OCI-LY1 (cell line): ENCODE measurements around the gene PROSER2.

Experiments
- H2AFZ ChIP-seq: fragments of 200-600 bp; sonication (generic), shearing (Covaris generic); 2 replicates; pipeline ENCODE4 v1.6.0; 2014; ENCODE audit warnings: antibody characterized with exemption, mild to moderate bottlenecking, low read length
- H3F3A ChIP-seq: fragments of 200-600 bp; sonication (generic), shearing (Covaris generic); 2 replicates; pipeline ENCODE4 v1.6.0; 2014; ENCODE audit warnings: mild to moderate bottlenecking, antibody characterized with exemption, low read length, moderate library complexity; ENCODE audit not compliant: insufficient read depth
- H3K27ac ChIP-seq: fragments of 200-600 bp; sonication (generic); 2 replicates; pipeline ENCODE4 v1.5.1; 2014; ENCODE audit warnings: low read length, mixed run types, mild to moderate bottlenecking, low read depth; ENCODE audit not compliant: poor library complexity, severe bottlenecking
- H3K27me3 ChIP-seq: fragments of 200-600 bp; sonication (generic); 2 replicates; pipeline ENCODE4 v1.6.0; 2014; ENCODE audit warnings: antibody characterized with exemption, mild to moderate bottlenecking, low read length, moderate library complexity; ENCODE audit not compliant: insufficient read depth
- H3K36me3 ChIP-seq: fragments of 200-600 bp; sonication (generic); 2 replicates; pipeline ENCODE4 v1.6.1; 2014; ENCODE audit warnings: mild to moderate bottlenecking, antibody characterized with exemption, low read length, moderate library complexity, mixed read lengths; ENCODE audit not compliant: insufficient read depth
- H3K4me1 ChIP-seq: fragments of 200-600 bp; sonication (generic); 2 replicates; pipeline ENCODE4 v1.5.1; 2014; ENCODE audit warnings: mild to moderate bottlenecking, low read length, moderate library complexity; ENCODE audit not compliant: insufficient read depth, severe bottlenecking
- H3K4me2 ChIP-seq: fragments of 200-600 bp; sonication (generic), shearing (Covaris generic); 2 replicates; pipeline ENCODE4 v1.6.1; 2014; ENCODE audit warnings: low read length
- H3K4me3 ChIP-seq: fragments of 200-600 bp; sonication (generic); 2 replicates; pipeline ENCODE4 v1.5.1; 2014; ENCODE audit warnings: low read length, low read depth, mild to moderate bottlenecking, mixed read lengths; ENCODE audit not compliant: poor library complexity, severe bottlenecking
- H3K79me2 ChIP-seq: fragments of 200-600 bp; shearing (Covaris generic); 2 replicates; pipeline ENCODE4 v1.6.1; 2016; ENCODE audit warnings: mixed run types, low read length, mixed read lengths; ENCODE audit not compliant: insufficient read depth
- H3K9ac ChIP-seq: fragments of 200-600 bp; sonication (generic), shearing (Covaris generic); 2 replicates; pipeline ENCODE4 v1.6.1; 2014; ENCODE audit warnings: mild to moderate bottlenecking, low read length, mixed read lengths
- H3K9me2 ChIP-seq: fragments of 200-600 bp; sonication (generic), shearing (Covaris generic); 2 replicates; pipeline ENCODE4 v1.6.1; 2014; ENCODE audit warnings: low read depth, mild to moderate bottlenecking, low read length, mixed read lengths
- H3K9me3 ChIP-seq: fragments of 200-600 bp; shearing (Covaris generic); 2 replicates; pipeline ENCODE4 v1.6.1; 2014; ENCODE audit warnings: low read length, mixed read lengths
- H4K20me1 ChIP-seq: fragments of 200-600 bp; sonication (generic), shearing (Covaris generic); 2 replicates; pipeline ENCODE4 v1.6.0; 2016; ENCODE audit warnings: mild to moderate bottlenecking, low read length; ENCODE audit not compliant: insufficient read depth
- EZH2 ChIP-seq: fragments of 200-600 bp; sonication (generic), shearing (Covaris generic); IDR thresholded peaks from 2 replicates; pipeline ENCODE4 v1.8.0; 2017; ENCODE audit warnings: borderline replicate concordance, mixed run types, mild to moderate bottlenecking, antibody characterized with exemption, low read length, moderate library complexity, mixed read lengths
- TF ChIP-seq, protein P1 (sequence below): fragments of 200-600 bp; sonication (generic), shearing (Covaris generic); IDR thresholded peaks from 2 replicates; pipeline ENCODE4 v1.5.1; 2017; ENCODE audit warnings: mild to moderate bottlenecking, antibody characterized with exemption, low read length, moderate library complexity, mixed read lengths

PROSER2 gene

GRCh38 chr10:11869743-11870460 is 46.7 kb downstream of the PROSER2 start:
- Histone ChIP-seq H3K9me2 (no peaks in the 10 kb centered on the region), H4K20me1 (no peaks in the 10 kb centered on the region), H3K27ac (no peak overlapping the region), H3K36me3 (no peaks in the 10 kb centered on the region), H2AFZ (no peak overlapping the region), H3F3A (no peaks in the 10 kb centered on the region), H3K4me3 (no peak overlapping the region), H3K9me3 (no peaks in the 10 kb centered on the region), H3K4me1 (no peaks in the 10 kb centered on the region), H3K27me3 (no peaks in the 10 kb centered on the region), H3K4me2 (no peak overlapping the region), H3K79me2 (no peaks in the 10 kb centered on the region), H3K9ac (no peak overlapping the region)
- TF ChIP-seq, protein P1, sequence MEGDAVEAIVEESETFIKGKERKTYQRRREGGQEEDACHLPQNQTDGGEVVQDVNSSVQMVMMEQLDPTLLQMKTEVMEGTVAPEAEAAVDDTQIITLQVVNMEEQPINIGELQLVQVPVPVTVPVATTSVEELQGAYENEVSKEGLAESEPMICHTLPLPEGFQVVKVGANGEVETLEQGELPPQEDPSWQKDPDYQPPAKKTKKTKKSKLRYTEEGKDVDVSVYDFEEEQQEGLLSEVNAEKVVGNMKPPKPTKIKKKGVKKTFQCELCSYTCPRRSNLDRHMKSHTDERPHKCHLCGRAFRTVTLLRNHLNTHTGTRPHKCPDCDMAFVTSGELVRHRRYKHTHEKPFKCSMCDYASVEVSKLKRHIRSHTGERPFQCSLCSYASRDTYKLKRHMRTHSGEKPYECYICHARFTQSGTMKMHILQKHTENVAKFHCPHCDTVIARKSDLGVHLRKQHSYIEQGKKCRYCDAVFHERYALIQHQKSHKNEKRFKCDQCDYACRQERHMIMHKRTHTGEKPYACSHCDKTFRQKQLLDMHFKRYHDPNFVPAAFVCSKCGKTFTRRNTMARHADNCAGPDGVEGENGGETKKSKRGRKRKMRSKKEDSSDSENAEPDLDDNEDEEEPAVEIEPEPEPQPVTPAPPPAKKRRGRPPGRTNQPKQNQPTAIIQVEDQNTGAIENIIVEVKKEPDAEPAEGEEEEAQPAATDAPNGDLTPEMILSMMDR = no peak
- no peak for TF ChIP-seq EZH2

DNA sequence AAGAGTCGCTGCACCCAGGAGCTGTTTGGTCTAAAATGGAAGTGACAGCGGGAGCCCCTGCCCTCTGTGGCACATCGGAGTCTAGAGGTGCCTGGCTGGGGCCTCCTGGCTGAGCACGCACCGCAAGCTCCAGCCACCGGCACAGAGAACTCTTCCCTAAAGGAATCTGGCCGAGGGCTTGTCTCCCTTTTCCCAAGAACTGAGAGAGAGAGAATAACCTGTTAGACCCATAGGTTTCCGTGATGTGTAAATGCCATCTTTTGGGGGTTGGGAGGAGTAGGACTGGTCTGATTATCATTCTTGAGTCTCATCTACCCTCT is 47.3 kb downstream of the PROSER2 start:
- TF ChIP-seq, protein P1 = no peak

GRCh38 chr10:11870900-11871400 is 47.8 kb downstream of the PROSER2 start:
- no peak overlapping the region for H3K4me3 ChIP-seq
- no peak overlapping the region for H2AFZ ChIP-seq
- H4K20me1 ChIP-seq = no peaks in the 10 kb centered on the region
- no peaks in the 10 kb centered on the region for H3K9me2 ChIP-seq
- no peak overlapping the region for H3K9ac ChIP-seq
- no peaks in the 10 kb centered on the region for H3K79me2 ChIP-seq
- H3K9me3 ChIP-seq = no peaks in the 10 kb centered on the region
- H3F3A ChIP-seq = no peaks in the 10 kb centered on the region
- no peak overlapping the region for H3K4me2 ChIP-seq
- no peaks in the 10 kb centered on the region for H3K36me3 ChIP-seq
- no peaks in the 10 kb centered on the region for H3K4me1 ChIP-seq
- H3K27ac ChIP-seq = no peak overlapping the region
- H3K27me3 ChIP-seq = no peaks in the 10 kb centered on the region; the same call in 1 of the 2 replicates
- TF ChIP-seq, protein P1 = no peak
- TF ChIP-seq EZH2 = no peak

More for the DNA sequence above, 47.3 kb downstream of the PROSER2 start:
- no peaks in the 10 kb centered on the region for H3K79me2 ChIP-seq
- no peaks in the 10 kb centered on the region for H4K20me1 ChIP-seq
- H3K9me2 ChIP-seq = no peaks in the 10 kb centered on the region
- H3K27me3 ChIP-seq = no peaks in the 10 kb centered on the region
- no peak overlapping the region for H3K4me2 ChIP-seq
- no peak overlapping the region for H3K9ac ChIP-seq
- no peaks in the 10 kb centered on the region for H3K36me3 ChIP-seq
- H3K4me3 ChIP-seq = no peak overlapping the region
- H3K9me3 ChIP-seq = no peaks in the 10 kb centered on the region
- no peak overlapping the region for H2AFZ ChIP-seq
- no peaks in the 10 kb centered on the region for H3K4me1 ChIP-seq
- no peak overlapping the region for H3K27ac ChIP-seq
- H3F3A ChIP-seq = no peaks in the 10 kb centered on the region
